Cardiac muscle cell (in vitro differentiated cells and primary cell): ENCODE data around the gene BAZ2B. TPM values are rescaled to one million over a fixed set of nuclear protein-coding genes. Genes with fewer than 3 reads are reported as not detected.
A peak's percentile ranks its signal among the peaks of the same experiment; 100 is the strongest.

Experiments
- DNase-seq, 2 donors: peaks; one replicate each; pipeline versions ENCODE4 v3.0.0 to v3.0.0-alpha.2; 2010 to 2017; ENCODE audit warnings: low read depth in 1 of 2, low spot score in 1 of 2
- H3K27ac ChIP-seq: fragments of 200-600 bp; sonication (generic); 2 replicates; pipeline ENCODE4 v1.5.1; 2016
- H3K27me3 ChIP-seq: fragments of 200-600 bp; sonication (generic); 2 replicates; pipeline ENCODE4 v1.6.0; 2016; ENCODE audit warnings: control low read depth
- H3K36me3 ChIP-seq: fragments of 200-600 bp; sonication (generic); 2 replicates; pipeline ENCODE4 v1.5.1; 2016; ENCODE audit warnings: control low read depth
- H3K4me1 ChIP-seq: fragments of 200-600 bp; sonication (generic); 2 replicates; pipeline ENCODE4 v1.8.1; 2017; ENCODE audit warnings: low read depth, mild to moderate bottlenecking, mixed run types
- H3K4me3 ChIP-seq: fragments of 200-600 bp; sonication (generic); 2 replicates; pipeline ENCODE4 v1.5.1; 2016; ENCODE audit warnings: mild to moderate bottlenecking
- H3K9me3 ChIP-seq: fragments of 200-600 bp; sonication (generic); 2 replicates; pipeline ENCODE4 v1.5.1; 2017; ENCODE audit warnings: low read depth, mild to moderate bottlenecking, control low read depth
- CTCF ChIP-seq: IDR thresholded peaks from 2 replicates; pipeline ENCODE4 v1.5.1; 2012; ENCODE audit warnings: low read depth, mild to moderate bottlenecking, low read length
- polyA plus RNA-seq: library from polyadenylated mRNA; unstranded; fragments of >200 nt; fragmentation: Nextera tagmentation; extraction: Ambion mirVana; gene quantifications from 2 replicates; pipeline ENCODE4 v1.2.1, GENCODE V29; 2016
- total RNA-seq: library from RNA; depleted of rRNA; stranded (reverse); fragments of >200 nt; gene quantifications from 2 replicates; pipeline ENCODE4 v1.2.3, GENCODE V29; 2016

BAZ2B gene
- total and polyA plus RNA-seq, 2 experiments from 2014 or later = 62.1 to 103 TPM

GRCh38 chr2:159298967-159299366, 317.4 kb downstream of the BAZ2B start:
- H3K9me3 ChIP-seq = no peaks in the 10 kb centered on the region
- H3K27me3 ChIP-seq = no peaks in the 10 kb centered on the region
- no peak for DNase-seq
- TF ChIP-seq CTCF = no peak
- H3K27ac ChIP-seq = no peak overlapping the region
- H3K4me3 ChIP-seq = no peak overlapping the region
- no peaks in the 10 kb centered on the region for H3K36me3 ChIP-seq
- no peaks in the 10 kb centered on the region for H3K4me1 ChIP-seq

GRCh38 chr2:159297042-159297707, 319.2 kb downstream of the BAZ2B start:
- no peak for DNase-seq
- no peak overlapping the region for H3K27ac ChIP-seq
- TF ChIP-seq CTCF = no peak
- no peaks in the 10 kb centered on the region for H3K4me1 ChIP-seq
- no peaks in the 10 kb centered on the region for H3K9me3 ChIP-seq
- no peaks in the 10 kb centered on the region for H3K36me3 ChIP-seq
- H3K27me3 ChIP-seq = no peaks in the 10 kb centered on the region
- H3K4me3 ChIP-seq = no peak overlapping the region

DNA sequence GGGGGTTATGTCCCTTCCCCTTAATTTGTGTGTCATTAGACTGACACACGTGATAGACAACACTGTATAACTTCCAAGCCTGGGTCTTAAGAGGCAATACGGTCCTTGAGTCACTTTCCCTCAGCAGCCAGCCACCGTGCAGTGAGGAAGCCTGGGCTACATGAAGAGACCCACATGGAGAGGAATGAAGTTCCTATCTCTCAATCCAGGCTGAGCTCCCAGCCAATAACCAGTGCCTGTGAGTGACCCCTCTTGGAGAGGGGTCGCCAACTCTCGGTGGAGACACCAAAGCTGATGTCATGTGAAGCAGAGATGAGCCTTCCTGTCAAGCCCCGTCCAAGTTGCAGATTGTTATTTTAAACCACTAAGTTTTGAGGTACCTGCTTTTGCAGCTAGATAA, 324.2 kb downstream of the BAZ2B start:
- no peak for TF ChIP-seq CTCF
- no peak overlapping the region for H3K4me3 ChIP-seq
- H3K9me3 ChIP-seq = no peaks in the 10 kb centered on the region
- no peaks in the 10 kb centered on the region for H3K36me3 ChIP-seq
- peak in 1 of 2 donors; percentile 38 for DNase-seq
- no peak overlapping the region for H3K27ac ChIP-seq
- H3K4me1 ChIP-seq = peaks cover 15% of the 10 kb centered on the region
- H3K27me3 ChIP-seq = no peaks in the 10 kb centered on the region

DNA sequence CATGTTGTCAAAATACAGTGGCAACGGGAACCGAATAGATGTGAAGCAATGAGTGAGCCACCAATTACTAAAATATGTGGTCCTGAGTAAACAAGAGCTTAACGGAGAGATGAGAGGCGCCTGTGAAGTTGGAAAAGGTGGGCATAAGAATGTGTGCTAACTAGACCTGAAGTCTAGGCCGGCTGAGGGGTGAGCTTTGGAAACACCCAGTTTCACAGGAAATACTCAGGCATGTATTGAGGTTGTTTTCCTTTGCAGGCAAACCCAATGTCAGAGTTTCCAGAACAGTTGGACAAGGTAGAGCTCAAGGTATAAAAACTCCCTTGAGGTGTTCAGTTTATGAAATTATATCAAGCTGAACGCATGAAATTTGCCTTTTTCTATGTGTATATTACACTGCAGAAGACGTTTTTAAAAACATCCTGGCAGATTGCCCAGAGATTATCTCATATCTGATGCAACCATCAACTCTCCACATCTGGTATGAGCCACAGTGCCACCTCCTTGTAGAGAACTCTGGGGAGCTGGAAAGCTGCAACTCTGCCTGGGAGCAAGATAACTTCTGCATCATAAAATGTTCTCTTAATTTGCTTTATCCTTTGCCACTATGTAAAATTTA, 325.9 kb downstream of the BAZ2B start:
- no peaks in the 10 kb centered on the region for H3K27me3 ChIP-seq
- no peak for TF ChIP-seq CTCF
- H3K27ac ChIP-seq = no peak overlapping the region
- peak in 1 of 2 donors; percentile 18 for DNase-seq
- no peaks in the 10 kb centered on the region for H3K36me3 ChIP-seq
- peaks cover 18% of the 10 kb centered on the region for H3K4me1 ChIP-seq
- H3K4me3 ChIP-seq = no peak overlapping the region
- H3K9me3 ChIP-seq = no peaks in the 10 kb centered on the region

DNA sequence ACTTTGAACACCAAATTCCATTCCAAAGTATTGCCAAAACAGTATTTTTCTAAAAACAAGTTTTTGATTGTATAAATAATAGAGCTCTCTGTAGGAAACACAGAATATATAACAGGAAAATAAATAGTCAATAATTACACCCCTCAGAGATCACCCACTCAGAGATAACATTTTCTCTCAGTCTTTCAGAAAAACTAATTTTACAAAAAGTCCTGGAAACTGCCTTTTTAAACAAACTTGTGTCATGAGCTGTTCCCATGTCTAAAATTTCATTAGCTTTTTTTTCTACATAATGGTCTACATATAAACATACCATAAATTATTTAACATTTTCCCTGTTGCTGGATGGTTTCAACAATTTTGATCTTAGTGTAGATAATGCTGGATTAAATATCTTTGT, 328.6 kb downstream of the BAZ2B start:
- TF ChIP-seq CTCF = no peak
- DNase-seq = no peak
- Histone ChIP-seq H3K4me1 (peaks cover 18% of the 10 kb centered on the region), H3K9me3 (no peaks in the 10 kb centered on the region), H3K4me3 (no peak overlapping the region), H3K36me3 (no peaks in the 10 kb centered on the region), H3K27ac (peak overlapping the region; percentile 95), H3K27me3 (no peaks in the 10 kb centered on the region)
